ENCODE results near the gene CAVIN3. TPM values are rescaled to one million over a fixed set of nuclear protein-coding genes. Genes with fewer than 3 reads are reported as not detected.

CAVIN3 gene
- total and polyA plus RNA-seq, 2 donors (not counting 3 experiments of a cell fraction or from before 2014, with no cell fraction given): 153 to 241 TPM

DNA sequence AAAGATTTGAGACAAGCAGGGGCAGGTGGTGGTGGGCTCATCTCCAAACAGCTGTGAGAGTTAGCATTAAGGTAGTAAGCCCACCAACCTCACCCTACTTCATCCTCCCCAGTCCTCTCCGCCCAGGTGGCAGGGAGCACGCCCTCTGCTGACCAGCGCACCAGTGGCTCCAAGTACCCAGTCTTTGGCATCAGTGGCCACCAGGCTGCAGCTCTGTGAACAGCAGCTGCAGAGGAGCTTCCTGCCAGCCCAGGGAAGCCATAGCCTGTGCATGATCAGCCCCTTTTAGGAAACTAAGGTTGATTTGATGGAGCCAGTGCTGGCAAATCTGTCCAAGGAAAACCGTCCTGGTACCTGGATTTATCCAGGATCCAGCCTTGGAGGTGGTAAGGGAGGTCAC lies 21.7 kb downstream of the CAVIN3 start:
- H2AFZ ChIP-seq (ENCODE audit: low read depth, low read length): no peak overlapping the region
- no peaks in the 10 kb centered on the region for H4K20me1 ChIP-seq (replicated peaks; ENCODE audit: control insufficient read depth, extremely low read depth, insufficient read depth, low read length)
- BruUV-seq (replicated peaks): no TSS peak
- H3K9me1 ChIP-seq (replicated peaks; ENCODE audit: control insufficient read depth, extremely low read depth, insufficient read depth, low read length): no peaks in the 10 kb centered on the region
- no peak overlapping the region for H3K9ac ChIP-seq (replicated peaks; ENCODE audit: extremely low read depth, insufficient read depth, low read length)
- TF ChIP-seq, protein P1, sequence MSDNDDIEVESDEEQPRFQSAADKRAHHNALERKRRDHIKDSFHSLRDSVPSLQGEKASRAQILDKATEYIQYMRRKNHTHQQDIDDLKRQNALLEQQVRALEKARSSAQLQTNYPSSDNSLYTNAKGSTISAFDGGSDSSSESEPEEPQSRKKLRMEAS (IDR thresholded peaks at IDR 0.05; ENCODE audit: insufficient read depth, insufficient read length): no peak
- no peak for TF ChIP-seq GATA2 (IDR thresholded peaks at IDR 0.05; ENCODE audit: insufficient read depth, insufficient read length, low read depth, low read length)
- TF ChIP-seq POLR2A (IDR thresholded peaks at IDR 0.05; ENCODE audit: low read depth, low read length): no peak
- TF ChIP-seq EZH2 (IDR thresholded peaks at IDR 0.05; ENCODE audit: borderline replicate concordance, low read depth, low read length, severe bottlenecking): no peak
- TF ChIP-seq, protein P2, sequence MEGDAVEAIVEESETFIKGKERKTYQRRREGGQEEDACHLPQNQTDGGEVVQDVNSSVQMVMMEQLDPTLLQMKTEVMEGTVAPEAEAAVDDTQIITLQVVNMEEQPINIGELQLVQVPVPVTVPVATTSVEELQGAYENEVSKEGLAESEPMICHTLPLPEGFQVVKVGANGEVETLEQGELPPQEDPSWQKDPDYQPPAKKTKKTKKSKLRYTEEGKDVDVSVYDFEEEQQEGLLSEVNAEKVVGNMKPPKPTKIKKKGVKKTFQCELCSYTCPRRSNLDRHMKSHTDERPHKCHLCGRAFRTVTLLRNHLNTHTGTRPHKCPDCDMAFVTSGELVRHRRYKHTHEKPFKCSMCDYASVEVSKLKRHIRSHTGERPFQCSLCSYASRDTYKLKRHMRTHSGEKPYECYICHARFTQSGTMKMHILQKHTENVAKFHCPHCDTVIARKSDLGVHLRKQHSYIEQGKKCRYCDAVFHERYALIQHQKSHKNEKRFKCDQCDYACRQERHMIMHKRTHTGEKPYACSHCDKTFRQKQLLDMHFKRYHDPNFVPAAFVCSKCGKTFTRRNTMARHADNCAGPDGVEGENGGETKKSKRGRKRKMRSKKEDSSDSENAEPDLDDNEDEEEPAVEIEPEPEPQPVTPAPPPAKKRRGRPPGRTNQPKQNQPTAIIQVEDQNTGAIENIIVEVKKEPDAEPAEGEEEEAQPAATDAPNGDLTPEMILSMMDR (IDR thresholded peaks at IDR 0.05; ENCODE audit: extremely low read depth in 1 of 2, insufficient read depth in 1 of 2, low read depth in 1 of 2, low read length in 2 of 2): peak; percentile 58 to 83
- DNase-seq (ENCODE audit: low read depth, low spot score): peak; percentile 32
- no peak overlapping the region for H3K4me3 ChIP-seq (replicated peaks in 1 of 3; ENCODE audit: insufficient read depth in 1 of 3, low read depth in 1 of 3, low read length in 3 of 3)
- H3K27me3 ChIP-seq (ENCODE audit: control insufficient read depth in 2 of 2, insufficient read depth in 2 of 2, low read length in 2 of 2): peaks cover 0 to 2% of the 10 kb centered on the region in 2 experiments
- no peak overlapping the region for H3K27ac ChIP-seq (ENCODE audit: insufficient read depth, low read depth, low read length)
- H3K79me2 ChIP-seq (ENCODE audit: control insufficient read depth, insufficient read depth, low read length): no peaks in the 10 kb centered on the region
- ChIA-PET POLR2A (no interaction called here), CTCF (interaction anchor here (0.6 to 9.5 kb wide), 24 partner anchors 8 to 306 kb away, joined by 3 to 140 read pairs (median 6); partner anchors contain the start of genes CAVIN3 and CCKBR)
- H3K4me1 ChIP-seq (ENCODE audit: control insufficient read depth, extremely low read depth, insufficient read depth, low read length): no peaks in the 10 kb centered on the region
- no peaks in the 10 kb centered on the region for H3K9me3 ChIP-seq (replicated peaks; ENCODE audit: control insufficient read depth, insufficient read depth, low read length)
- no peaks in the 10 kb centered on the region for H3K36me3 ChIP-seq (ENCODE audit: control insufficient read depth in 2 of 2, extremely low read depth in 1 of 2, insufficient read depth in 2 of 2, low read length in 2 of 2)
- FAIRE-seq: peak; percentile 77
- intact Hi-C loops (cut with micrococcal nuclease) (loop anchor here (1.0 to 2.0 kb wide), 5 partner anchors 17 to 275 kb away; no protein-coding TSS in a partner anchor), dilution Hi-C loops (cut with MboI; ENCODE audit: extremely low pct_ligation_motif_present, low sequenced_read_pairs) (no loop called here)
- no peak overlapping the region for H3K4me2 ChIP-seq (ENCODE audit: insufficient read depth, low read length)
